ENCODE measurements around the gene MAPT. TPM values are rescaled to one million over a fixed set of nuclear protein-coding genes. Genes with fewer than 3 reads are reported as not detected.

The MAPT gene
- polyA plus RNA-seq, result 1 to 10 TPM; 4.5 to 4.7 TPM

GRCh38 chr17:45894022-45894784 lies at the start of gene MAPT:
TSS of gene MAPT (plus strand) at chr17:45894554. CDS start at chr17:45962338, 67,784 bp downstream.
- WGBS, 2 donors, result 2 to 3% methylated on average over 53 to 97 of the region's 97 CpGs
- H3K4me1 ChIP-seq (ENCODE audit: control insufficient read depth in 2 of 2, insufficient read depth in 2 of 2, low read length in 1 of 2), result peaks cover 9 to 20% of the 10 kb centered on the region in 2 donors
- peak within 1 kb of the TSS; percentile 76 to 79 for H3K4me3 ChIP-seq (ENCODE audit: low read depth in 1 of 2, low read length in 2 of 2)
- H3K27ac ChIP-seq (ENCODE audit: low read depth in 2 of 2, low read length in 1 of 2), result peak within 1 kb of the TSS in 1 of 2 donors; percentile 23
- no peaks in the 10 kb centered on the region for H3K9me3 ChIP-seq (ENCODE audit: control insufficient read depth in 2 of 2, insufficient read depth in 1 of 2, low read depth in 1 of 2, low read length in 1 of 2)
- no peaks in the 10 kb centered on the region for H3K36me3 ChIP-seq (ENCODE audit: control insufficient read depth in 2 of 2, insufficient read depth in 2 of 2, low read length in 1 of 2)
- peaks cover 0 to 5% of the 10 kb centered on the region in 2 donors for H3K27me3 ChIP-seq (ENCODE audit: control insufficient read depth in 1 of 2, insufficient read depth in 2 of 2, low read length in 2 of 2)

- Histone ChIP-seq H3K36me3 (ENCODE audit: control insufficient read depth in 2 of 2, insufficient read depth in 2 of 2, low read length in 1 of 2) (no peaks in the 10 kb centered on the region), H3K9me3 (ENCODE audit: control insufficient read depth in 2 of 2, insufficient read depth in 1 of 2, low read depth in 1 of 2, low read length in 1 of 2) (no peaks in the 10 kb centered on the region), H3K27me3 (ENCODE audit: control insufficient read depth in 1 of 2, insufficient read depth in 2 of 2, low read length in 2 of 2) (no peaks in the 10 kb centered on the region), H3K4me3 (ENCODE audit: low read depth in 1 of 2, low read length in 2 of 2) (no peak within 1 kb of the TSS), H3K4me1 (ENCODE audit: control insufficient read depth in 2 of 2, insufficient read depth in 2 of 2, low read length in 1 of 2) (no peaks in the 10 kb centered on the region), H3K27ac (ENCODE audit: low read depth in 2 of 2, low read length in 1 of 2) (no peak within 1 kb of the TSS)
- 79% methylated on average over 25 of the region's 25 CpGs for WGBS, 2 donors
Measured at GRCh38 chr17:45844695-45845375, 49.5 kb upstream of the MAPT start, which contains the start of gene SPPL2C. TSS of gene SPPL2C (plus strand) at chr17:45844881. CDS start at chr17:45844907, 26 bp downstream.

GRCh38 chr17:45845376-45846185 lies 48.8 kb upstream of the MAPT start:
- Histone ChIP-seq H3K4me1 (ENCODE audit: control insufficient read depth in 2 of 2, insufficient read depth in 2 of 2, low read length in 1 of 2) (no peaks in the 10 kb centered on the region), H3K4me3 (ENCODE audit: low read depth in 1 of 2, low read length in 2 of 2) (no peak overlapping the region), H3K36me3 (ENCODE audit: control insufficient read depth in 2 of 2, insufficient read depth in 2 of 2, low read length in 1 of 2) (no peaks in the 10 kb centered on the region), H3K9me3 (ENCODE audit: control insufficient read depth in 2 of 2, insufficient read depth in 1 of 2, low read depth in 1 of 2, low read length in 1 of 2) (no peaks in the 10 kb centered on the region), H3K27me3 (ENCODE audit: control insufficient read depth in 1 of 2, insufficient read depth in 2 of 2, low read length in 2 of 2) (no peaks in the 10 kb centered on the region), H3K27ac (ENCODE audit: low read depth in 2 of 2, low read length in 1 of 2) (no peak overlapping the region)
- 89 to 92% methylated on average over 35 of the region's 35 CpGs for WGBS, 2 donors

GRCh38 chr17:45846223-45846622 lies 48.1 kb upstream of the MAPT start:
- WGBS, 2 donors, result 89 to 91% methylated on average over 10 of the region's 10 CpGs
- no peaks in the 10 kb centered on the region for H3K36me3 ChIP-seq (ENCODE audit: control insufficient read depth in 2 of 2, insufficient read depth in 2 of 2, low read length in 1 of 2)
- no peak overlapping the region for H3K27ac ChIP-seq (ENCODE audit: low read depth in 2 of 2, low read length in 1 of 2)
- no peak overlapping the region for H3K4me3 ChIP-seq (ENCODE audit: low read depth in 1 of 2, low read length in 2 of 2)
- no peaks in the 10 kb centered on the region for H3K27me3 ChIP-seq (ENCODE audit: control insufficient read depth in 1 of 2, insufficient read depth in 2 of 2, low read length in 2 of 2)
- H3K9me3 ChIP-seq (ENCODE audit: control insufficient read depth in 2 of 2, insufficient read depth in 1 of 2, low read depth in 1 of 2, low read length in 1 of 2), result no peaks in the 10 kb centered on the region
- no peaks in the 10 kb centered on the region for H3K4me1 ChIP-seq (ENCODE audit: control insufficient read depth in 2 of 2, insufficient read depth in 2 of 2, low read length in 1 of 2)

GRCh38 chr17:45846646-45847045 lies 47.7 kb upstream of the MAPT start:
- 80 to 85% methylated on average over 9 of the region's 9 CpGs for WGBS, 2 donors
- no peak overlapping the region for H3K4me3 ChIP-seq (ENCODE audit: low read depth in 1 of 2, low read length in 2 of 2)
- no peaks in the 10 kb centered on the region for H3K9me3 ChIP-seq (ENCODE audit: control insufficient read depth in 2 of 2, insufficient read depth in 1 of 2, low read depth in 1 of 2, low read length in 1 of 2)
- H3K4me1 ChIP-seq (ENCODE audit: control insufficient read depth in 2 of 2, insufficient read depth in 2 of 2, low read length in 1 of 2), result no peaks in the 10 kb centered on the region
- H3K27me3 ChIP-seq (ENCODE audit: control insufficient read depth in 1 of 2, insufficient read depth in 2 of 2, low read length in 2 of 2), result no peaks in the 10 kb centered on the region
- no peaks in the 10 kb centered on the region for H3K36me3 ChIP-seq (ENCODE audit: control insufficient read depth in 2 of 2, insufficient read depth in 2 of 2, low read length in 1 of 2)
- no peak overlapping the region for H3K27ac ChIP-seq (ENCODE audit: low read depth in 2 of 2, low read length in 1 of 2)

GRCh38 chr17:45847101-45847500 lies 47.3 kb upstream of the MAPT start:
- Histone ChIP-seq H3K36me3 (ENCODE audit: control insufficient read depth in 2 of 2, insufficient read depth in 2 of 2, low read length in 1 of 2) (no peaks in the 10 kb centered on the region), H3K27ac (ENCODE audit: low read depth in 2 of 2, low read length in 1 of 2) (no peak overlapping the region), H3K9me3 (ENCODE audit: control insufficient read depth in 2 of 2, insufficient read depth in 1 of 2, low read depth in 1 of 2, low read length in 1 of 2) (no peaks in the 10 kb centered on the region), H3K4me1 (ENCODE audit: control insufficient read depth in 2 of 2, insufficient read depth in 2 of 2, low read length in 1 of 2) (no peaks in the 10 kb centered on the region), H3K4me3 (ENCODE audit: low read depth in 1 of 2, low read length in 2 of 2) (no peak overlapping the region), H3K27me3 (ENCODE audit: control insufficient read depth in 1 of 2, insufficient read depth in 2 of 2, low read length in 2 of 2) (no peaks in the 10 kb centered on the region)
- 87 to 89% methylated on average over 4 of the region's 4 CpGs for WGBS, 2 donors

GRCh38 chr17:45847747-45848146 lies 46.6 kb upstream of the MAPT start:
- no peaks in the 10 kb centered on the region for H3K27me3 ChIP-seq (ENCODE audit: control insufficient read depth in 1 of 2, insufficient read depth in 2 of 2, low read length in 2 of 2)

GRCh38 chr17:45848405-45848804 lies 45.9 kb upstream of the MAPT start:
- no peak overlapping the region for H3K4me3 ChIP-seq (ENCODE audit: low read depth in 1 of 2, low read length in 2 of 2)
- H3K27me3 ChIP-seq (ENCODE audit: control insufficient read depth in 1 of 2, insufficient read depth in 2 of 2, low read length in 2 of 2), result no peaks in the 10 kb centered on the region
- H3K36me3 ChIP-seq (ENCODE audit: control insufficient read depth in 2 of 2, insufficient read depth in 2 of 2, low read length in 1 of 2), result no peaks in the 10 kb centered on the region
- H3K9me3 ChIP-seq (ENCODE audit: control insufficient read depth in 2 of 2, insufficient read depth in 1 of 2, low read depth in 1 of 2, low read length in 1 of 2), result no peaks in the 10 kb centered on the region
- no peaks in the 10 kb centered on the region for H3K4me1 ChIP-seq (ENCODE audit: control insufficient read depth in 2 of 2, insufficient read depth in 2 of 2, low read length in 1 of 2)
- H3K27ac ChIP-seq (ENCODE audit: low read depth in 2 of 2, low read length in 1 of 2), result no peak overlapping the region
- WGBS, 2 donors, result 89 to 90% methylated on average over 9 of the region's 9 CpGs

More at GRCh38 chr17:45847747-45848146, 46.6 kb upstream of the MAPT start:
- Histone ChIP-seq H3K27ac (ENCODE audit: low read depth in 2 of 2, low read length in 1 of 2) (no peak overlapping the region), H3K4me1 (ENCODE audit: control insufficient read depth in 2 of 2, insufficient read depth in 2 of 2, low read length in 1 of 2) (no peaks in the 10 kb centered on the region), H3K4me3 (ENCODE audit: low read depth in 1 of 2, low read length in 2 of 2) (no peak overlapping the region), H3K9me3 (ENCODE audit: control insufficient read depth in 2 of 2, insufficient read depth in 1 of 2, low read depth in 1 of 2, low read length in 1 of 2) (no peaks in the 10 kb centered on the region), H3K36me3 (ENCODE audit: control insufficient read depth in 2 of 2, insufficient read depth in 2 of 2, low read length in 1 of 2) (no peaks in the 10 kb centered on the region)
- 83 to 85% methylated on average over 5 of the region's 5 CpGs for WGBS, 2 donors

- no peaks in the 10 kb centered on the region for H3K4me1 ChIP-seq (ENCODE audit: control insufficient read depth in 2 of 2, insufficient read depth in 2 of 2, low read length in 1 of 2)
- 69 to 75% methylated on average over 12 to 15 of the region's 15 CpGs for WGBS, 2 donors
- H3K27me3 ChIP-seq (ENCODE audit: control insufficient read depth in 1 of 2, insufficient read depth in 2 of 2, low read length in 2 of 2), result no peaks in the 10 kb centered on the region
- H3K9me3 ChIP-seq (ENCODE audit: control insufficient read depth in 2 of 2, insufficient read depth in 1 of 2, low read depth in 1 of 2, low read length in 1 of 2), result no peaks in the 10 kb centered on the region
- no peak overlapping the region for H3K4me3 ChIP-seq (ENCODE audit: low read depth in 1 of 2, low read length in 2 of 2)
- H3K36me3 ChIP-seq (ENCODE audit: control insufficient read depth in 2 of 2, insufficient read depth in 2 of 2, low read length in 1 of 2), result no peaks in the 10 kb centered on the region
- no peak overlapping the region for H3K27ac ChIP-seq (ENCODE audit: low read depth in 2 of 2, low read length in 1 of 2)
Measured at GRCh38 chr17:45848868-45849535, 45.4 kb upstream of the MAPT start.

All from esophagus (tissue), 2 donors.